ENCODE data around the gene SDF4.

DNA sequence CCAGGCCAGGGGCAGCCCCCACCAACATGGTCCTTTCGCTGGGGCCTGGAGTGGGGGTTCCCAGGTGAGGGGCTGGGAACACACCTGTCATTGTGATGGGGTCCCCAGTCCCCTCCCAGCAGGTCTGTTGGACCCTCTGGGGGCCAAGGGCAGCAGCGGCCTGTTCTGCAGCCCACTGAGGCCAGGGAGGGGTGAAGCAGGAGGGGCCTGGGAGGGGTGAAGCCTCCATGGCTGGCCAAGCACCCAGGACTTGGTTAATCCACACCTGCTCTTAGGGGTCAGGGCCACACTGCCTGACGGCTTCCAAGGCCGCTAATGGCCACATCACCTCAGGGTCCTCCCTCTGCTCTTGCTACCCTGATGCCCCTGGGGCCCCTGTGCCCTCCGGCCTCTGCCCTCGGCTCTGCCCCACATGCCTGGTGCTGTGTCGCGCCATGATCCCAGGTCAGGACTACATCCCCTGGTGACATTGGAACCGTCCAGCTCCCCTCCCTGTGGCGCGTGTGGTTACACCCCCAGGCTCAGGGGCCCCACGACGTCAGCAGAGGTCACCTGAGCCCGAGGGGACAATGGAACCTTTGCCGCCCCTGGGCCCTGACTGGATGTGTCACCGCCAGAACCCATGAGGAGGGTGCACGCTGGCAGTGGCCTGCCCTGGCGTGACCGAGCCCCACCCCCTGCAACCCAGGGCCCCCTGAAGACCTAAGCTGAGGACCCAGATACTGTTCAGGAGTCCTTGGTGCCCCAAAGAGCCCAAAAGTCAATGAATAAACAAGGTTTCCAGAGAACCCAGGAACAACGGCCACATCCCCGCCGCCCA is 32.5 kb downstream of the SDF4 start:
- TF ChIP-seq, protein P1, sequence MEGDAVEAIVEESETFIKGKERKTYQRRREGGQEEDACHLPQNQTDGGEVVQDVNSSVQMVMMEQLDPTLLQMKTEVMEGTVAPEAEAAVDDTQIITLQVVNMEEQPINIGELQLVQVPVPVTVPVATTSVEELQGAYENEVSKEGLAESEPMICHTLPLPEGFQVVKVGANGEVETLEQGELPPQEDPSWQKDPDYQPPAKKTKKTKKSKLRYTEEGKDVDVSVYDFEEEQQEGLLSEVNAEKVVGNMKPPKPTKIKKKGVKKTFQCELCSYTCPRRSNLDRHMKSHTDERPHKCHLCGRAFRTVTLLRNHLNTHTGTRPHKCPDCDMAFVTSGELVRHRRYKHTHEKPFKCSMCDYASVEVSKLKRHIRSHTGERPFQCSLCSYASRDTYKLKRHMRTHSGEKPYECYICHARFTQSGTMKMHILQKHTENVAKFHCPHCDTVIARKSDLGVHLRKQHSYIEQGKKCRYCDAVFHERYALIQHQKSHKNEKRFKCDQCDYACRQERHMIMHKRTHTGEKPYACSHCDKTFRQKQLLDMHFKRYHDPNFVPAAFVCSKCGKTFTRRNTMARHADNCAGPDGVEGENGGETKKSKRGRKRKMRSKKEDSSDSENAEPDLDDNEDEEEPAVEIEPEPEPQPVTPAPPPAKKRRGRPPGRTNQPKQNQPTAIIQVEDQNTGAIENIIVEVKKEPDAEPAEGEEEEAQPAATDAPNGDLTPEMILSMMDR (IDR thresholded peaks at IDR 0.05), result no peak
- TF ChIP-seq POLR2A (IDR thresholded peaks at IDR 0.05), result no peak
